ENCODE data around the gene NKAIN4. TPM values are rescaled to one million over a fixed set of nuclear protein-coding genes. Genes with fewer than 3 reads are reported as not detected.
"Not testable (repeated sequence)": the region's sequence is repeated elsewhere in the genome, so short reads cannot be mapped to it uniquely, and the experiment has no call there.

Gene NKAIN4
- total RNA-seq, 1 donor from 2014 or later: 3.0 TPM

- DNase-seq (ENCODE audit: low spot score): no peak
- H3K4me1 Mint-ChIP-seq (ENCODE audit: low read depth): peaks cover 24% of the 10 kb centered on the region
- no peaks in the 10 kb centered on the region for H3K36me3 Mint-ChIP-seq (ENCODE audit: low read depth)
- no peak for TF ChIP-seq CTCF (IDR thresholded peaks at IDR 0.05)
- peaks cover 10% of the 10 kb centered on the region for H3K27me3 Mint-ChIP-seq (ENCODE audit: low read depth)
- no peak overlapping the region for H3K4me3 Mint-ChIP-seq (ENCODE audit: unreplicated experiment)
- no peaks in the 10 kb centered on the region for H3K9me3 Mint-ChIP-seq (ENCODE audit: low read depth)
- no peak overlapping the region for H3K27ac Mint-ChIP-seq (ENCODE audit: unreplicated experiment)
Observed at GRCh38 chr20:63222541-63222940, 31.7 kb downstream of the NKAIN4 start.

GRCh38 chr20:63221400-63222053, 32.7 kb downstream of the NKAIN4 start:
- not testable (repeated sequence) for H3K27ac Mint-ChIP-seq (ENCODE audit: unreplicated experiment); DNase-seq (ENCODE audit: low spot score); H3K9me3 Mint-ChIP-seq (ENCODE audit: low read depth); H3K36me3 Mint-ChIP-seq (ENCODE audit: low read depth); H3K4me3 Mint-ChIP-seq (ENCODE audit: unreplicated experiment)
- Mint-ChIP-seq H3K4me1 (ENCODE audit: low read depth) (peaks cover 29% of the 10 kb centered on the region), H3K27me3 (ENCODE audit: low read depth) (peaks cover 10% of the 10 kb centered on the region)

- Mint-ChIP-seq H3K4me3 (ENCODE audit: unreplicated experiment) (no peak overlapping the region), H3K27me3 (ENCODE audit: low read depth) (peaks cover 10% of the 10 kb centered on the region), H3K27ac (ENCODE audit: unreplicated experiment) (no peak overlapping the region), H3K36me3 (ENCODE audit: low read depth) (no peaks in the 10 kb centered on the region), H3K4me1 (ENCODE audit: low read depth) (peaks cover 30% of the 10 kb centered on the region), H3K9me3 (ENCODE audit: low read depth) (no peaks in the 10 kb centered on the region)
- no peak for DNase-seq (ENCODE audit: low spot score)
- TF ChIP-seq CTCF (IDR thresholded peaks at IDR 0.05): no peak
Observed at GRCh38 chr20:63220696-63221399, 33.4 kb downstream of the NKAIN4 start.

- peaks cover 10% of the 10 kb centered on the region for H3K27me3 Mint-ChIP-seq (ENCODE audit: low read depth)
- H3K4me1 Mint-ChIP-seq (ENCODE audit: low read depth): peaks cover 28% of the 10 kb centered on the region
- no peak overlapping the region for H3K27ac Mint-ChIP-seq (ENCODE audit: unreplicated experiment)
- H3K9me3 Mint-ChIP-seq (ENCODE audit: low read depth): no peaks in the 10 kb centered on the region
- no peak for TF ChIP-seq CTCF (IDR thresholded peaks at IDR 0.05)
- no peak for DNase-seq (ENCODE audit: low spot score)
- no peak overlapping the region for H3K4me3 Mint-ChIP-seq (ENCODE audit: unreplicated experiment)
- H3K36me3 Mint-ChIP-seq (ENCODE audit: low read depth): no peaks in the 10 kb centered on the region
Observed at GRCh38 chr20:63219866-63220521, 34.3 kb downstream of the NKAIN4 start.

GRCh38 chr20:63219447-63219821, 34.8 kb downstream of the NKAIN4 start:
- peaks cover 10% of the 10 kb centered on the region for H3K27me3 Mint-ChIP-seq (ENCODE audit: low read depth)
- no peak overlapping the region for H3K4me3 Mint-ChIP-seq (ENCODE audit: unreplicated experiment)
- H3K36me3 Mint-ChIP-seq (ENCODE audit: low read depth): no peaks in the 10 kb centered on the region
- H3K27ac Mint-ChIP-seq (ENCODE audit: unreplicated experiment): no peak overlapping the region
- DNase-seq (ENCODE audit: low spot score): no peak
- H3K4me1 Mint-ChIP-seq (ENCODE audit: low read depth): peaks cover 28% of the 10 kb centered on the region
- no peaks in the 10 kb centered on the region for H3K9me3 Mint-ChIP-seq (ENCODE audit: low read depth)
- no peak for TF ChIP-seq CTCF (IDR thresholded peaks at IDR 0.05)

Data from chondrocyte (in vitro differentiated cells).